ENCODE measurements around the gene MTG1.

MTG1 gene

GRCh38 chr10:133353202-133353959 lies 40.6 kb upstream of the MTG1 start:
- Histone ChIP-seq H3K9me3 (ENCODE audit: control insufficient read depth in 5 of 5, low read length in 5 of 5) (no peaks in the 10 kb centered on the region), H3K27ac (ENCODE audit: low read depth, low read length) (no peak overlapping the region), H3K27me3 (ENCODE audit: control insufficient read depth in 5 of 5, insufficient read depth in 4 of 5, low read length in 5 of 5) (peaks cover 6 to 20% (median 17%) of the 10 kb centered on the region in 5 donors), H3K4me3 (ENCODE audit: low read depth in 1 of 5, low read length in 5 of 5) (no peak overlapping the region), H3K36me3 (ENCODE audit: control insufficient read depth in 5 of 5, insufficient read depth in 5 of 5, low read length in 5 of 5) (peaks cover 0 to 9% (median 0%) of the 10 kb centered on the region in 5 donors), H3K4me1 (ENCODE audit: control insufficient read depth in 5 of 5, insufficient read depth in 5 of 5, low read length in 5 of 5) (peaks cover 0 to 33% (median 20%) of the 10 kb centered on the region in 5 donors), H3K9ac (ENCODE audit: low read length in 5 of 5) (no peak overlapping the region)

GRCh38 chr10:133353988-133354605 lies 39.9 kb upstream of the MTG1 start:
- H3K4me3 ChIP-seq (ENCODE audit: low read depth in 1 of 5, low read length in 5 of 5) = no peak overlapping the region
- no peak overlapping the region for H3K9ac ChIP-seq (ENCODE audit: low read length in 5 of 5)
- no peaks in the 10 kb centered on the region for H3K9me3 ChIP-seq (ENCODE audit: control insufficient read depth in 5 of 5, low read length in 5 of 5)
- H3K27me3 ChIP-seq (ENCODE audit: control insufficient read depth in 5 of 5, insufficient read depth in 4 of 5, low read length in 5 of 5) = peaks cover 6 to 19% (median 15%) of the 10 kb centered on the region in 5 donors
- H3K36me3 ChIP-seq (ENCODE audit: control insufficient read depth in 5 of 5, insufficient read depth in 5 of 5, low read length in 5 of 5) = peaks cover 0 to 9% (median 0%) of the 10 kb centered on the region in 5 donors
- H3K27ac ChIP-seq (ENCODE audit: low read depth, low read length) = no peak overlapping the region
- H3K4me1 ChIP-seq (ENCODE audit: control insufficient read depth in 5 of 5, insufficient read depth in 5 of 5, low read length in 5 of 5) = peaks cover 0 to 39% (median 20%) of the 10 kb centered on the region in 5 donors

GRCh38 chr10:133354672-133355240 lies 39.2 kb upstream of the MTG1 start:
- Histone ChIP-seq H3K4me1 (ENCODE audit: control insufficient read depth in 5 of 5, insufficient read depth in 5 of 5, low read length in 5 of 5) (peaks cover 0 to 46% (median 20%) of the 10 kb centered on the region in 5 donors), H3K27me3 (ENCODE audit: control insufficient read depth in 5 of 5, insufficient read depth in 4 of 5, low read length in 5 of 5) (peaks cover 6 to 14% (median 9%) of the 10 kb centered on the region in 5 donors), H3K9ac (ENCODE audit: low read length in 5 of 5) (no peak overlapping the region), H3K9me3 (ENCODE audit: control insufficient read depth in 5 of 5, low read length in 5 of 5) (no peaks in the 10 kb centered on the region), H3K36me3 (ENCODE audit: control insufficient read depth in 5 of 5, insufficient read depth in 5 of 5, low read length in 5 of 5) (peaks cover 0 to 9% (median 0%) of the 10 kb centered on the region in 5 donors), H3K4me3 (ENCODE audit: low read depth in 1 of 5, low read length in 5 of 5) (no peak overlapping the region), H3K27ac (ENCODE audit: low read depth, low read length) (no peak overlapping the region)

DNA sequence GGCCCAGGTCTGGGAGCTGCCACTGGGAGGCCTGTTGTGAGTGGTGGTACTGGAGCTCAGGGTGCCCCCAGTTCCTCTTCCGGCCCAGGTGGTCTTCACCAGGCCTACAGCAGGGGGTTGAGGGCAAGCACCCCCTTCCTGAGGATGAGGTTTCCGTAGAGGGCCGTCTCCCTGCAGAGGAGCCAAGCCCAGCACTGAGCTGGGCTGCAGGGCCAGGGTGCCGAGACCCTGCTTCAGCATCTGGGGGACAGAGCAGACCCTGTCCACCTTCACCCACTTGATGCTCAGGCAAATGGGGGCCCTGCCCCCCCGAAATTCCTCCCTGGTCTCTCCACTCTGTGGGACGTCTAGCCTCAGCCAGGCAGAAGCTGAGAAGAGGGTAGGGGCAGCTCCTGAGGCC lies 38.7 kb upstream of the MTG1 start:
- peaks cover 0 to 50% (median 20%) of the 10 kb centered on the region in 5 donors for H3K4me1 ChIP-seq (ENCODE audit: control insufficient read depth in 5 of 5, insufficient read depth in 5 of 5, low read length in 5 of 5)
- H3K9ac ChIP-seq (ENCODE audit: low read length in 5 of 5) = no peak overlapping the region
- peaks cover under 1 to 11% (median 4%) of the 10 kb centered on the region in 5 donors for H3K27me3 ChIP-seq (ENCODE audit: control insufficient read depth in 5 of 5, insufficient read depth in 4 of 5, low read length in 5 of 5)
- no peak overlapping the region for H3K27ac ChIP-seq (ENCODE audit: low read depth, low read length)
- no peaks in the 10 kb centered on the region for H3K9me3 ChIP-seq (ENCODE audit: control insufficient read depth in 5 of 5, low read length in 5 of 5)
- peaks cover 0 to 9% (median 0%) of the 10 kb centered on the region in 5 donors for H3K36me3 ChIP-seq (ENCODE audit: control insufficient read depth in 5 of 5, insufficient read depth in 5 of 5, low read length in 5 of 5)
- H3K4me3 ChIP-seq (ENCODE audit: low read depth in 1 of 5, low read length in 5 of 5) = no peak overlapping the region

GRCh38 chr10:133355991-133356390 lies 38.0 kb upstream of the MTG1 start:
- Histone ChIP-seq H3K27ac (ENCODE audit: low read depth, low read length) (no peak overlapping the region), H3K36me3 (ENCODE audit: control insufficient read depth in 5 of 5, insufficient read depth in 5 of 5, low read length in 5 of 5) (peaks cover 0 to 9% (median 0%) of the 10 kb centered on the region in 5 donors), H3K27me3 (ENCODE audit: control insufficient read depth in 5 of 5, insufficient read depth in 4 of 5, low read length in 5 of 5) (peaks cover 0 to 4% (median 0%) of the 10 kb centered on the region in 5 donors), H3K9ac (ENCODE audit: low read length in 5 of 5) (peak overlapping the region in 2 of 5 donors; percentile 37 to 41), H3K9me3 (ENCODE audit: control insufficient read depth in 5 of 5, low read length in 5 of 5) (peaks cover 0 to 2% (median 0%) of the 10 kb centered on the region in 5 donors), H3K4me1 (ENCODE audit: control insufficient read depth in 5 of 5, insufficient read depth in 5 of 5, low read length in 5 of 5) (peaks cover 0 to 45% (median 18%) of the 10 kb centered on the region in 5 donors), H3K4me3 (ENCODE audit: low read depth in 1 of 5, low read length in 5 of 5) (no peak overlapping the region)

- Histone ChIP-seq H3K27me3 (ENCODE audit: control insufficient read depth in 5 of 5, insufficient read depth in 4 of 5, low read length in 5 of 5) (peaks cover 0 to under 1% (median 0%) of the 10 kb centered on the region in 5 donors), H3K4me3 (ENCODE audit: low read depth in 1 of 5, low read length in 5 of 5) (peak overlapping the region in 4 of 5 donors; percentile 62 to 70 (median 67)), H3K36me3 (ENCODE audit: control insufficient read depth in 5 of 5, insufficient read depth in 5 of 5, low read length in 5 of 5) (peaks cover 0 to 13% (median 2%) of the 10 kb centered on the region in 5 donors), H3K9ac (ENCODE audit: low read length in 5 of 5) (peak overlapping the region in 4 of 5 donors; percentile 51 to 73 (median 67)), H3K4me1 (ENCODE audit: control insufficient read depth in 5 of 5, insufficient read depth in 5 of 5, low read length in 5 of 5) (peaks cover 0 to 43% (median 18%) of the 10 kb centered on the region in 5 donors), H3K9me3 (ENCODE audit: control insufficient read depth in 5 of 5, low read length in 5 of 5) (peaks cover 0 to 2% (median 0%) of the 10 kb centered on the region in 5 donors), H3K27ac (ENCODE audit: low read depth, low read length) (no peak overlapping the region)
These were observed 37.2 kb upstream of the MTG1 start for GRCh38 chr10:133356549-133357284.

- H3K4me1 ChIP-seq (ENCODE audit: control insufficient read depth in 5 of 5, insufficient read depth in 5 of 5, low read length in 5 of 5) = peaks cover 0 to 43% (median 18%) of the 10 kb centered on the region in 5 donors
- H3K4me3 ChIP-seq (ENCODE audit: low read depth in 1 of 5, low read length in 5 of 5) = peak within 1 kb of the TSS in 4 of 5 donors; percentile 62 to 70 (median 67)
- H3K27ac ChIP-seq (ENCODE audit: low read depth, low read length) = no peak within 1 kb of the TSS
- H3K36me3 ChIP-seq (ENCODE audit: control insufficient read depth in 5 of 5, insufficient read depth in 5 of 5, low read length in 5 of 5) = peaks cover 0 to 21% (median 10%) of the 10 kb centered on the region in 5 donors
- H3K9ac ChIP-seq (ENCODE audit: low read length in 5 of 5) = peak within 1 kb of the TSS in 4 of 5 donors; percentile 51 to 73 (median 67)
- peaks cover 0 to 2% (median 0%) of the 10 kb centered on the region in 5 donors for H3K9me3 ChIP-seq (ENCODE audit: control insufficient read depth in 5 of 5, low read length in 5 of 5)
- no peaks in the 10 kb centered on the region for H3K27me3 ChIP-seq (ENCODE audit: control insufficient read depth in 5 of 5, insufficient read depth in 4 of 5, low read length in 5 of 5)
These were observed 36.4 kb upstream of the MTG1 start, which contains the start of gene FUOM for GRCh38 chr10:133357285-133358161. Gene FUOM, minus strand, starts transcription at chr10:133358019. Its CDS starts 12 bp downstream, at chr10:133358007.

GRCh38 chr10:133358162-133358924 lies 35.6 kb upstream of the MTG1 start:
- Histone ChIP-seq H3K4me1 (ENCODE audit: control insufficient read depth in 5 of 5, insufficient read depth in 5 of 5, low read length in 5 of 5) (peaks cover 0 to 43% (median 18%) of the 10 kb centered on the region in 5 donors), H3K27ac (ENCODE audit: low read depth, low read length) (no peak overlapping the region), H3K4me3 (ENCODE audit: low read depth in 1 of 5, low read length in 5 of 5) (no peak overlapping the region), H3K9me3 (ENCODE audit: control insufficient read depth in 5 of 5, low read length in 5 of 5) (peaks cover 0 to 2% (median 0%) of the 10 kb centered on the region in 5 donors), H3K9ac (ENCODE audit: low read length in 5 of 5) (peak overlapping the region in 1 of 5 donors; percentile 56), H3K27me3 (ENCODE audit: control insufficient read depth in 5 of 5, insufficient read depth in 4 of 5, low read length in 5 of 5) (no peaks in the 10 kb centered on the region), H3K36me3 (ENCODE audit: control insufficient read depth in 5 of 5, insufficient read depth in 5 of 5, low read length in 5 of 5) (peaks cover 0 to 29% (median 18%) of the 10 kb centered on the region in 5 donors)
